Measurements from ENCODE around the gene TRIM39. TPM values are rescaled to one million over a fixed set of nuclear protein-coding genes. Genes with fewer than 3 reads are reported as not detected.

Gene TRIM39
- total and polyA plus RNA-seq, 9 of the 15 experiments (the other 6 are each of a cell fraction or from before 2014, with no cell fraction given) = 5.6 to 17.7 (median 12.8) TPM

DNA sequence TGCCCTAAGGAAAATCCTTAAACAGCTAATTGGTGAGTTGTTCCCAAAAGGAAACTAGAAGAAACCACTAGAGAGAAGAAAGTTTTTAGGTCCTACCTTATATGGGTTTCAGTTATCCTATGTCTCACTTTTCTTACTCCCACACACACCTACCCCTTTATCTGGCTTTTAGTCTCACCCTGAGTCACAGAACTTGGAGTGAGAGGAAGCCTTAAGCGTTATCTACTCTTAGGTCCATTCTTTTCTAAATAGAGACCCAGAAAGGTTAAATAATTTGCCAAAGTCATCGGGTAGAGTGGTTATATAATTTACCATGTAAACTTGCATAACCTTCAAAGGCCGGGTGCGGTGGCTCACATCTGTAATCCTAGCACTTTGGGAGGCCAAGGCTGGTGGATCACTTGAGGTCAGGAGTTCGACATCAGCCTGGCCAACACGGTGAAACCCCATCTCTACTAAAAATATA lies 13.9 kb downstream of the TRIM39 start (continued):
- TF ChIP-seq, protein P1, sequence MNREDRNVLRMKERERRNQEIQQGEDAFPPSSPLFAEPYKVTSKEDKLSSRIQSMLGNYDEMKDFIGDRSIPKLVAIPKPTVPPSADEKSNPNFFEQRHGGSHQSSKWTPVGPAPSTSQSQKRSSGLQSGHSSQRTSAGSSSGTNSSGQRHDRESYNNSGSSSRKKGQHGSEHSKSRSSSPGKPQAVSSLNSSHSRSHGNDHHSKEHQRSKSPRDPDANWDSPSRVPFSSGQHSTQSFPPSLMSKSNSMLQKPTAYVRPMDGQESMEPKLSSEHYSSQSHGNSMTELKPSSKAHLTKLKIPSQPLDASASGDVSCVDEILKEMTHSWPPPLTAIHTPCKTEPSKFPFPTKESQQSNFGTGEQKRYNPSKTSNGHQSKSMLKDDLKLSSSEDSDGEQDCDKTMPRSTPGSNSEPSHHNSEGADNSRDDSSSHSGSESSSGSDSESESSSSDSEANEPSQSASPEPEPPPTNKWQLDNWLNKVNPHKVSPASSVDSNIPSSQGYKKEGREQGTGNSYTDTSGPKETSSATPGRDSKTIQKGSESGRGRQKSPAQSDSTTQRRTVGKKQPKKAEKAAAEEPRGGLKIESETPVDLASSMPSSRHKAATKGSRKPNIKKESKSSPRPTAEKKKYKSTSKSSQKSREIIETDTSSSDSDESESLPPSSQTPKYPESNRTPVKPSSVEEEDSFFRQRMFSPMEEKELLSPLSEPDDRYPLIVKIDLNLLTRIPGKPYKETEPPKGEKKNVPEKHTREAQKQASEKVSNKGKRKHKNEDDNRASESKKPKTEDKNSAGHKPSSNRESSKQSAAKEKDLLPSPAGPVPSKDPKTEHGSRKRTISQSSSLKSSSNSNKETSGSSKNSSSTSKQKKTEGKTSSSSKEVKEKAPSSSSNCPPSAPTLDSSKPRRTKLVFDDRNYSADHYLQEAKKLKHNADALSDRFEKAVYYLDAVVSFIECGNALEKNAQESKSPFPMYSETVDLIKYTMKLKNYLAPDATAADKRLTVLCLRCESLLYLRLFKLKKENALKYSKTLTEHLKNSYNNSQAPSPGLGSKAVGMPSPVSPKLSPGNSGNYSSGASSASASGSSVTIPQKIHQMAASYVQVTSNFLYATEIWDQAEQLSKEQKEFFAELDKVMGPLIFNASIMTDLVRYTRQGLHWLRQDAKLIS (CRISPR knock-in tag; IDR thresholded peaks at IDR 0.05) = no peak
- TF ChIP-seq, protein P2, sequence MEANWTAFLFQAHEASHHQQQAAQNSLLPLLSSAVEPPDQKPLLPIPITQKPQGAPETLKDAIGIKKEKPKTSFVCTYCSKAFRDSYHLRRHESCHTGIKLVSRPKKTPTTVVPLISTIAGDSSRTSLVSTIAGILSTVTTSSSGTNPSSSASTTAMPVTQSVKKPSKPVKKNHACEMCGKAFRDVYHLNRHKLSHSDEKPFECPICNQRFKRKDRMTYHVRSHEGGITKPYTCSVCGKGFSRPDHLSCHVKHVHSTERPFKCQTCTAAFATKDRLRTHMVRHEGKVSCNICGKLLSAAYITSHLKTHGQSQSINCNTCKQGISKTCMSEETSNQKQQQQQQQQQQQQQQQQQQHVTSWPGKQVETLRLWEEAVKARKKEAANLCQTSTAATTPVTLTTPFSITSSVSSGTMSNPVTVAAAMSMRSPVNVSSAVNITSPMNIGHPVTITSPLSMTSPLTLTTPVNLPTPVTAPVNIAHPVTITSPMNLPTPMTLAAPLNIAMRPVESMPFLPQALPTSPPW (CRISPR knock-in tag; IDR thresholded peaks at IDR 0.05) = peak; percentile 41; the same call in 1 of the 2 replicates
- TF ChIP-seq ERF (CRISPR knock-in tag; IDR thresholded peaks at IDR 0.05) (no peak), FIP1L1 (IDR thresholded peaks at IDR 0.05; ENCODE audit: low read depth, low read length, poor library complexity, severe bottlenecking) (no peak), SPI1 (IDR thresholded peaks at IDR 0.05; ENCODE audit: borderline replicate concordance, low read depth, low read length) (peak; percentile 48), TRIM28 (IDR thresholded peaks at IDR 0.05) (no peak), POLR2G (IDR thresholded peaks at IDR 0.05; ENCODE audit: low read depth, low read length) (no peak), SUPT5H (IDR thresholded peaks at IDR 0.05) (no peak), ZNF165 (CRISPR knock-in tag; IDR thresholded peaks at IDR 0.05; ENCODE audit: borderline replicate concordance) (no peak), FOXA1 (IDR thresholded peaks at IDR 0.05; ENCODE audit: borderline replicate concordance) (no peak), ZKSCAN3 (CRISPR knock-in tag; IDR thresholded peaks at IDR 0.05) (no peak), CBFA2T2 (conservative IDR thresholded peaks at IDR 0.05) (peak; percentile 65), MEF2A (IDR thresholded peaks at IDR 0.05; ENCODE audit: control insufficient read depth, low read depth, low read length) (no peak), ADNP (tag; IDR thresholded peaks at IDR 0.05) (0 out of 2 replicates have a peak, but pooled peaks have one; percentile 29)
- TF ChIP-seq, protein P3, sequence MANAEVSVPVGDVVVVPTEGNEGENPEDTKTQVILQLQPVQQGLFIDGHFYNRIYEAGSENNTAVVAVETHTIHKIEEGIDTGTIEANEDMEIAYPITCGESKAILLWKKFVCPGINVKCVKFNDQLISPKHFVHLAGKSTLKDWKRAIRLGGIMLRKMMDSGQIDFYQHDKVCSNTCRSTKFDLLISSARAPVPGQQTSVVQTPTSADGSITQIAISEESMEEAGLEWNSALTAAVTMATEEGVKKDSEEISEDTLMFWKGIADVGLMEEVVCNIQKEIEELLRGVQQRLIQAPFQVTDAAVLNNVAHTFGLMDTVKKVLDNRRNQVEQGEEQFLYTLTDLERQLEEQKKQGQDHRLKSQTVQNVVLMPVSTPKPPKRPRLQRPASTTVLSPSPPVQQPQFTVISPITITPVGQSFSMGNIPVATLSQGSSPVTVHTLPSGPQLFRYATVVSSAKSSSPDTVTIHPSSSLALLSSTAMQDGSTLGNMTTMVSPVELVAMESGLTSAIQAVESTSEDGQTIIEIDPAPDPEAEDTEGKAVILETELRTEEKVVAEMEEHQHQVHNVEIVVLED (CRISPR knock-in tag; IDR thresholded peaks at IDR 0.05) = no peak
- TF ChIP-seq, protein P4, sequence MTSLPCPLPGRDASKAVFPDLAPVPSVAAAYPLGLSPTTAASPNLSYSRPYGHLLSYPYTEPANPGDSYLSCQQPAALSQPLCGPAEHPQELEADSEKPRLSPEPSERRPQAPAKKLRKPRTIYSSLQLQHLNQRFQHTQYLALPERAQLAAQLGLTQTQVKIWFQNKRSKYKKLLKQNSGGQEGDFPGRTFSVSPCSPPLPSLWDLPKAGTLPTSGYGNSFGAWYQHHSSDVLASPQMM (CRISPR knock-in tag; IDR thresholded peaks at IDR 0.05) = no peak
- TF ChIP-seq, protein P5, sequence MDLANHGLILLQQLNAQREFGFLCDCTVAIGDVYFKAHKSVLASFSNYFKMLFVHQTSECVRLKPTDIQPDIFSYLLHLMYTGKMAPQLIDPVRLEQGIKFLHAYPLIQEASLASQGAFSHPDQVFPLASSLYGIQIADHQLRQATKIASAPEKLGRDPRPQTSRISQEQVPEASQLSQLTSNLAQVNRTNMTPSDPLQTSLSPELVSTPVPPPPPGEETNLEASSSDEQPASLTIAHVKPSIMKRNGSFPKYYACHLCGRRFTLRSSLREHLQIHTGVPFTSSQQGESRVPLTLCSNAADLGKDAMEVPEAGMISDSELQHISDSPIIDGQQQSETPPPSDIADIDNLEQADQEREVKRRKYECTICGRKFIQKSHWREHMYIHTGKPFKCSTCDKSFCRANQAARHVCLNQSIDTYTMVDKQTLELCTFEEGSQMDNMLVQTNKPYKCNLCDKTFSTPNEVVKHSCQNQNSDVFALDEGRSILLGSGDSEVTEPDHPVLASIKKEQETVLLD (IDR thresholded peaks at IDR 0.05) = no peak
